K562 (cell line): Measurements from ENCODE around the gene C10orf143. TPM values are rescaled to one million over a fixed set of nuclear protein-coding genes. Genes with fewer than 3 reads are reported as not detected.

ENCODE experiments used
- ATAC-seq: fragments of 200-7000 bp; cut with Tn5 transposase; 3 replicates; pipeline ENCODE4 v1.9.1; 2020; ENCODE audit warnings: moderate library complexity
- BruUV-seq: library from RNA; stranded (reverse); fragments of 400-500 nt; replicated peaks from 2 replicates; lab custom pipeline; 2021; lab: Mats Ljungman, UMichigan
- CTCF ChIA-PET: fragments of 300-600 bp; formaldehyde crosslinking; extraction: SDS; loops from one replicate; lab custom pipeline; 2021; ENCODE audit warnings: low intra/inter-chr PET ratio; lab: Yijun Ruan, JAX
- POLR2A ChIA-PET: fragments of 300-600, 350-650 bp; sonication (Branson Sonifier 250); formaldehyde crosslinking; extraction: SDS; loops from one replicate; lab custom pipeline; 2021; ENCODE audit warnings: antibody characterized with exemption, inconsistent platforms; lab: Yijun Ruan, JAX
- DNase-seq, 4 experiments: peaks; one replicate each; pipeline versions ENCODE4 v3.0.0 to v3.0.0-alpha.2; 2011 to 2018; ENCODE audit warnings: low spot score in 3 of 4, mixed read lengths in 3 of 4; ENCODE audit errors: extremely low read depth in 1 of 4
- FAIRE-seq: peaks from 2 replicates; lab custom pipeline; 2011; peaks lifted over from hg19 to GRCh38; lab: Jason Lieb, UNC
- H2AFZ ChIP-seq: 2 replicates; pipeline ENCODE4 v1.6.0; 2011; ENCODE audit warnings: low read depth, low read length, control low read depth, inconsistent platforms
- H3K27ac ChIP-seq: fragments of 200-600 bp; 3 replicates; pipeline ENCODE4 v1.8.0; 2011; ENCODE audit warnings: low read depth, mild to moderate bottlenecking, control low read depth, inconsistent platforms, low read length, moderate library complexity, mixed read lengths; ENCODE audit errors: extremely low read depth
- H3K27me3 ChIP-seq, 2 experiments: fragments of 300-600 bp in 1 of 2; 2 replicates in 1 of 2; 3 replicates in 1 of 2; pipeline versions ENCODE4 v1.6.0 to v1.8.0; 2011; ENCODE audit warnings: inconsistent platforms in 2 of 2, low read length in 2 of 2, mild to moderate bottlenecking in 1 of 2, mixed read lengths in 1 of 2, moderate library complexity in 1 of 2; ENCODE audit not compliant: control insufficient read depth in 2 of 2, insufficient read depth in 2 of 2
- H3K36me3 ChIP-seq: fragments of 300-600 bp; 3 replicates; pipeline ENCODE4 v1.8.0; 2011; ENCODE audit warnings: mild to moderate bottlenecking, low read length, inconsistent platforms; ENCODE audit not compliant: control insufficient read depth, insufficient read depth
- H3K4me1 ChIP-seq, 2 experiments: fragments of 200-600 bp in 1 of 2; replicated peaks in 1 of 2; 2 replicates in 1 of 2; 3 replicates in 1 of 2; pipeline versions ENCODE4 v1.5.1 to v1.8.0; 2011; ENCODE audit warnings: inconsistent platforms in 2 of 2, low read length in 2 of 2, mild to moderate bottlenecking in 1 of 2, mixed read lengths in 1 of 2, moderate library complexity in 1 of 2; ENCODE audit not compliant: control insufficient read depth in 2 of 2, insufficient read depth in 2 of 2
- H3K4me2 ChIP-seq: 2 replicates; pipeline ENCODE4 v1.6.1; 2011; ENCODE audit warnings: low read length, control low read depth, inconsistent platforms, mixed read lengths; ENCODE audit not compliant: insufficient read depth
- H3K4me3 ChIP-seq: fragments of 200-600 bp; sonication (generic), shearing (Covaris generic); 2 replicates; pipeline ENCODE4 v1.5.1; 2016; ENCODE audit warnings: control low read depth, inconsistent platforms
- H3K79me2 ChIP-seq: fragments of 200-600 bp; 3 replicates; pipeline ENCODE4 v1.8.0; 2011; ENCODE audit warnings: low read length, inconsistent platforms; ENCODE audit not compliant: control insufficient read depth, insufficient read depth
- H3K9ac ChIP-seq, 2 experiments: 2 replicates each; pipeline versions ENCODE4 v1.6.0 to v1.6.1; 2011; ENCODE audit warnings: low read depth in 2 of 2, low read length in 2 of 2, control low read depth in 1 of 2, inconsistent platforms in 1 of 2, mild to moderate bottlenecking in 1 of 2, mixed read lengths in 1 of 2; ENCODE audit not compliant: insufficient read depth in 1 of 2
- H3K9me1 ChIP-seq: one replicate; pipeline ENCODE4 v1.6.0; 2011; ENCODE audit warnings: inconsistent platforms, mild to moderate bottlenecking, low read length, moderate library complexity; ENCODE audit not compliant: control insufficient read depth, insufficient read depth
- H3K9me3 ChIP-seq: replicated peaks from 2 replicates; pipeline ENCODE4 v1.5.1; 2011; ENCODE audit warnings: low read depth, low read length, inconsistent platforms; ENCODE audit not compliant: control insufficient read depth, insufficient read depth
- H4K20me1 ChIP-seq: replicated peaks from 2 replicates; pipeline ENCODE4 v1.6.1; 2011; ENCODE audit warnings: low read length, inconsistent platforms, mixed read lengths; ENCODE audit not compliant: control insufficient read depth, insufficient read depth
- BRF1 ChIP-seq: IDR thresholded peaks from 3 replicates; pipeline ENCODE4 v1.6.1; 2011; ENCODE audit warnings: borderline replicate concordance, mild to moderate bottlenecking; ENCODE audit not compliant: insufficient read length; ENCODE audit errors: extremely low read depth
- CCNT2 ChIP-seq: IDR thresholded peaks from 2 replicates; pipeline ENCODE4 v1.6.1; 2011; ENCODE audit warnings: borderline replicate concordance, low read depth, mild to moderate bottlenecking, moderate library complexity, mixed read lengths, low read length; ENCODE audit not compliant: insufficient read length; ENCODE audit errors: extremely low read depth
- ID3 ChIP-seq, 2 experiments: fragments of 250-450 bp in 1 of 2; fragments of 450-650 bp in 1 of 2; sonication (Bioruptor Pico) in 1 of 2; IDR thresholded peaks; 2 replicates each; pipeline versions ENCODE4 v1.6.1 to v1.8.0; 2016 to 2021; ENCODE audit warnings: mild to moderate bottlenecking in 2 of 2, moderate library complexity in 2 of 2, missing compliant biosample characterization in 1 of 2, missing genetic modification characterization in 1 of 2
- MLX ChIP-seq, 2 experiments: fragments of 450-650 bp in 1 of 2; sonication (generic) in 1 of 2; formaldehyde crosslinking; conservative IDR thresholded peaks; 2 replicates each; pipeline versions ENCODE4 v1.4.0 to v1.8.1; 2020 to 2022; ENCODE audit warnings: mild to moderate bottlenecking in 1 of 2, missing genetic modification reagents in 1 of 2
- NCOA1 ChIP-seq: fragments of 450-650 bp; IDR thresholded peaks from 2 replicates; pipeline ENCODE4 v1.6.1; 2016; ENCODE audit warnings: low read depth
- RBM39 ChIP-seq: fragments of 200-400 bp; formaldehyde crosslinking; optimal IDR thresholded peaks from 2 replicates; pipeline ENCODE3; 2018; ENCODE audit warnings: low read depth, low read length
- SPI1 ChIP-seq: IDR thresholded peaks from 2 replicates; pipeline ENCODE4 v1.6.1; 2011; ENCODE audit warnings: low read depth, low read length, control low read depth, borderline replicate concordance
- SRSF9 ChIP-seq: fragments of 200-400 bp; formaldehyde crosslinking; IDR thresholded peaks from 2 replicates; pipeline ENCODE4 v1.6.1; 2017; ENCODE audit warnings: low read depth, low read length, borderline replicate concordance
- TAF15 ChIP-seq: fragments of 200-400 bp; formaldehyde crosslinking; IDR thresholded peaks from 2 replicates; pipeline ENCODE4 v1.6.1; 2017; ENCODE audit warnings: mild to moderate bottlenecking, low read depth, low read length, moderate library complexity
- TSHZ1 ChIP-seq: fragments of 250-450 bp; sonication (Bioruptor Pico); IDR thresholded peaks from 2 replicates; pipeline ENCODE4 v1.4.0; 2020; ENCODE audit warnings: mild to moderate bottlenecking, moderate library complexity
- U2AF1 ChIP-seq: fragments of 200-400 bp; formaldehyde crosslinking; optimal IDR thresholded peaks from 2 replicates; pipeline ENCODE3; 2017; ENCODE audit warnings: mild to moderate bottlenecking, low read depth, low read length, moderate library complexity
- ZBED1 ChIP-seq: IDR thresholded peaks from 2 replicates; pipeline ENCODE4 v1.6.1; 2014
- ZBTB5 ChIP-seq: fragments of 450-650 bp; IDR thresholded peaks from 2 replicates; pipeline ENCODE4 v1.6.1; 2017; ENCODE audit warnings: antibody characterized with exemption
- ZEB2 ChIP-seq: fragments of 450-650 bp; IDR thresholded peaks from 2 replicates; pipeline ENCODE4 v1.6.1; 2016
- ZKSCAN1 ChIP-seq: fragments of 150-350 bp; IDR thresholded peaks from 2 replicates; pipeline ENCODE4 v1.6.1; 2016; ENCODE audit warnings: low read depth, low read length
- WGBS: fragments of 100-300 bp; shearing (Covaris generic); methylation state at CpG from one replicate; pipeline ENCODE4 v1.1.6; 2016; ENCODE audit warnings: low coverage, mixed read lengths; ENCODE audit not compliant: insufficient coverage; ENCODE audit errors: missing lambda C conversion rate; 5-methylcytosine and 5-hydroxymethylcytosine counted together
- in situ Hi-C: fragments of 300-500 bp; cut with MboI; formaldehyde crosslinking; loops from 4 replicates; pipeline ENCODE4 v1.15.0; 2018; ENCODE audit warnings: inconsistent platforms, mixed read lengths
- intact Hi-C: fragments of 100-400 bp; cut with micrococcal nuclease; formaldehyde crosslinking; loops from 2 replicates; pipeline ENCODE4 v1.14.2; 2022
- polyA plus RNA-seq, 8 experiments: library from polyadenylated mRNA; depleted of rRNA in 4 of 8; stranded (reverse) in 5 of 8; unstranded in 3 of 8; fragments of >200 nt; fragmentation: Nextera tagmentation in 2 of 8; fragmentation: Illumina TruSeq in 1 of 8; extraction: Ambion mirVana in 2 of 8; extraction: Trizol in 1 of 8; gene quantifications; 2 replicates each; pipeline versions ENCODE4 v1.2.1 to v1.2.3, GENCODE V29; 2011 to 2014; ENCODE audit warnings: inconsistent platforms in 1 of 8, missing spikeins in 1 of 8
- total RNA-seq, 7 experiments: library from RNA; depleted of rRNA in 6 of 7; stranded (reverse); fragments of >200 nt in 6 of 7; fragmentation: Illumina TruSeq in 2 of 7; extraction: Trizol in 2 of 7; gene quantifications; 2 replicates each; pipeline versions ENCODE4 v1.2.1 to v1.2.3, GENCODE V29; 2011 to 2021; ENCODE audit warnings: low replicate concordance in 1 of 7

The C10orf143 gene
- total and polyA plus RNA-seq, 9 of the 15 experiments (the other 6 are each of a cell fraction or from before 2014, with no cell fraction given): 0.07 to 0.42 (median 0.25) TPM; not detected in 2

- in situ Hi-C loops (no loop called here), intact Hi-C loops (no loop called here)
- Histone ChIP-seq H3K4me2 (no peak overlapping the region), H3K27ac (no peak overlapping the region), H3K9me1 (no peaks in the 10 kb centered on the region), H3K4me1 (no peaks in the 10 kb centered on the region), H2AFZ (no peak overlapping the region), H3K27me3 (peaks cover 8 to 53% of the 10 kb centered on the region in 2 experiments; a peak in 4 of 5 replicates), H3K9ac (no peak overlapping the region), H3K36me3 (no peaks in the 10 kb centered on the region), H3K4me3 (no peak overlapping the region), H4K20me1 (no peaks in the 10 kb centered on the region), H3K79me2 (no peaks in the 10 kb centered on the region), H3K9me3 (no peaks in the 10 kb centered on the region)
- DNase-seq (no peak), ATAC-seq (no peak), FAIRE-seq (no peak)
- no TSS peak for BruUV-seq
- WGBS: 4% methylated on average over 5 of the region's 5 CpGs
- TF ChIP-seq ZEB2 (no peak), ZKSCAN1 (no peak), TAF15 (no peak), RBM39 (no peak), SPI1 (no peak), U2AF1 (no peak), NCOA1 (no peak), ID3 (CRISPR knock-in tag; IDR thresholded peaks at IDR 0.05) (no peak), ID3 (tag; IDR thresholded peaks at IDR 0.05) (no peak), TSHZ1 (CRISPR knock-in tag) (no peak), ZBED1 (no peak), CCNT2 (no peak), MLX (CRISPR knock-in tag; conservative IDR thresholded peaks at IDR 0.05) (no peak), SRSF9 (no peak), ZBTB5 (no peak), BRF1 (no peak)
- POLR2A ChIA-PET: no interaction called here
- CTCF ChIA-PET: no interaction called here
These were observed 92.4 kb downstream of the C10orf143 start for GRCh38 chr10:130018265-130018664.
